EH (cell line): ENCODE results near the gene ACOT11.

Experiments
- DNase-seq: peaks from one replicate; pipeline ENCODE4 v3.0.0-alpha.2; 2015; ENCODE audit warnings: low read depth

Gene ACOT11

GRCh38 chr1:54564312-54565112, 16.5 kb downstream of the ACOT11 start:
- no peak for DNase-seq

GRCh38 chr1:54565113-54565501, 17.1 kb downstream of the ACOT11 start:
- DNase-seq = no peak

- DNase-seq = no peak
Observed at GRCh38 chr1:54566438-54567141, 18.6 kb downstream of the ACOT11 start.

GRCh38 chr1:54567961-54568360, 19.9 kb downstream of the ACOT11 start:
- DNase-seq = peak; percentile 39

GRCh38 chr1:54569339-54569738, 21.3 kb downstream of the ACOT11 start:
- DNase-seq = peak; percentile 67

- no peak for DNase-seq
Observed at GRCh38 chr1:54570161-54570560, 22.1 kb downstream of the ACOT11 start.

- no peak for DNase-seq
Observed at GRCh38 chr1:54571326-54571725, 23.3 kb downstream of the ACOT11 start.

- DNase-seq = no peak
Observed at GRCh38 chr1:54571803-54572541, 23.9 kb downstream of the ACOT11 start.

GRCh38 chr1:54572542-54572850, 24.5 kb downstream of the ACOT11 start:
- DNase-seq = no peak

- no peak for DNase-seq
Observed at GRCh38 chr1:54574158-54574778, 26.2 kb downstream of the ACOT11 start.

- DNase-seq = no peak
Observed at GRCh38 chr1:54575161-54575560, 27.1 kb downstream of the ACOT11 start.

- DNase-seq = no peak
Observed at GRCh38 chr1:54575605-54576290, 27.7 kb downstream of the ACOT11 start.

GRCh38 chr1:54577612-54578011, 29.6 kb downstream of the ACOT11 start:
- peak; percentile 56 for DNase-seq

- peak; percentile 41 for DNase-seq
Observed at GRCh38 chr1:54579337-54579781, 31.3 kb downstream of the ACOT11 start.

- no peak for DNase-seq
Observed at GRCh38 chr1:54580856-54581550, 33.0 kb downstream of the ACOT11 start.

GRCh38 chr1:54581621-54582035, 33.6 kb downstream of the ACOT11 start:
- DNase-seq = peak; percentile 89

GRCh38 chr1:54582566-54583306, 34.7 kb downstream of the ACOT11 start:
- DNase-seq = no peak

- no peak for DNase-seq
Observed at GRCh38 chr1:54583307-54583686, 35.3 kb downstream of the ACOT11 start.

- DNase-seq = no peak
Observed at GRCh38 chr1:54583871-54584270, 35.8 kb downstream of the ACOT11 start.

- DNase-seq = no peak
Observed at GRCh38 chr1:54584575-54584974, 36.5 kb downstream of the ACOT11 start.
